ENCODE data around the gene CALU. TPM values are rescaled to one million over a fixed set of nuclear protein-coding genes. Genes with fewer than 3 reads are reported as not detected.

Gene CALU
- polyA plus RNA-seq, 1 experiment: 346 TPM

GRCh38 chr7:128804484-128804883, 65.3 kb downstream of the CALU start:
- H3K27me3 ChIP-seq (ENCODE audit: control insufficient read depth, insufficient read depth, low read length): no peaks in the 10 kb centered on the region
- TF ChIP-seq, protein P1, sequence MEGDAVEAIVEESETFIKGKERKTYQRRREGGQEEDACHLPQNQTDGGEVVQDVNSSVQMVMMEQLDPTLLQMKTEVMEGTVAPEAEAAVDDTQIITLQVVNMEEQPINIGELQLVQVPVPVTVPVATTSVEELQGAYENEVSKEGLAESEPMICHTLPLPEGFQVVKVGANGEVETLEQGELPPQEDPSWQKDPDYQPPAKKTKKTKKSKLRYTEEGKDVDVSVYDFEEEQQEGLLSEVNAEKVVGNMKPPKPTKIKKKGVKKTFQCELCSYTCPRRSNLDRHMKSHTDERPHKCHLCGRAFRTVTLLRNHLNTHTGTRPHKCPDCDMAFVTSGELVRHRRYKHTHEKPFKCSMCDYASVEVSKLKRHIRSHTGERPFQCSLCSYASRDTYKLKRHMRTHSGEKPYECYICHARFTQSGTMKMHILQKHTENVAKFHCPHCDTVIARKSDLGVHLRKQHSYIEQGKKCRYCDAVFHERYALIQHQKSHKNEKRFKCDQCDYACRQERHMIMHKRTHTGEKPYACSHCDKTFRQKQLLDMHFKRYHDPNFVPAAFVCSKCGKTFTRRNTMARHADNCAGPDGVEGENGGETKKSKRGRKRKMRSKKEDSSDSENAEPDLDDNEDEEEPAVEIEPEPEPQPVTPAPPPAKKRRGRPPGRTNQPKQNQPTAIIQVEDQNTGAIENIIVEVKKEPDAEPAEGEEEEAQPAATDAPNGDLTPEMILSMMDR (IDR thresholded peaks at IDR 0.05; ENCODE audit: insufficient read depth, low read depth, low read length): no peak
- no peak overlapping the region for H3K4me3 ChIP-seq (ENCODE audit: low read depth, low read length)
- DNase-seq (ENCODE audit: low read depth): no peak
- ChIA-PET CTCF (interaction anchor here (1.6 to 1.7 kb wide), 2 partner anchors 10 to 19 kb away, joined by 4 to 5 read pairs; no protein-coding TSS in a partner anchor), POLR2A (no interaction called here)
- H3K36me3 ChIP-seq (ENCODE audit: control insufficient read depth, insufficient read depth, low read length): peaks cover 17% of the 10 kb centered on the region

DNA sequence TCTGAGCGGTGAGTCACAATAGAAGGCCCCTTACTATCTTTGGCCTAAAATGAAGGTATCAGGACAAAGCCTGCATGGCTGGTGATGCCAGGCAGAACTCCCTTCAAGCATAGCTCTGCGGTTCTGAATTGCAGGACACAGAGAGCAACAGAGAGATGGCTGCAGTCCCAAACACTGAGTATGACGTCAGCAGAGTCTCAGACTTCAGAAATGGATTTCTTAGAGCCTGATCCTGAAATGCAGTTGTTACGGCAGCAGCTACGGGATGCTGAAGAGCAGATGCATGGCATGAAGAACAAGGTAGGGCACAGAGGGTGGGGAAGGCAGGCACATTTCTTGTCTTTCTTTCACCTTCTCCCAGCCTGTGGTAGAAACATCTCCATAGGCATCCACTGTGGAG, 66.1 kb downstream of the CALU start:
- POLR2A ChIA-PET: no interaction called here
- TF ChIP-seq, protein P1 (IDR thresholded peaks at IDR 0.05; ENCODE audit: insufficient read depth, low read depth, low read length): no peak
- no peak for DNase-seq (ENCODE audit: low read depth)
- CTCF ChIA-PET: interaction anchor here (1.6 to 1.9 kb wide), 3 partner anchors 9 to 19 kb away, joined by 4 to 5 read pairs (median 5); no protein-coding TSS in a partner anchor
- H3K4me3 ChIP-seq (ENCODE audit: low read depth, low read length): no peak overlapping the region
- peaks cover 17% of the 10 kb centered on the region for H3K36me3 ChIP-seq (ENCODE audit: control insufficient read depth, insufficient read depth, low read length)
- no peaks in the 10 kb centered on the region for H3K27me3 ChIP-seq (ENCODE audit: control insufficient read depth, insufficient read depth, low read length)

DNA sequence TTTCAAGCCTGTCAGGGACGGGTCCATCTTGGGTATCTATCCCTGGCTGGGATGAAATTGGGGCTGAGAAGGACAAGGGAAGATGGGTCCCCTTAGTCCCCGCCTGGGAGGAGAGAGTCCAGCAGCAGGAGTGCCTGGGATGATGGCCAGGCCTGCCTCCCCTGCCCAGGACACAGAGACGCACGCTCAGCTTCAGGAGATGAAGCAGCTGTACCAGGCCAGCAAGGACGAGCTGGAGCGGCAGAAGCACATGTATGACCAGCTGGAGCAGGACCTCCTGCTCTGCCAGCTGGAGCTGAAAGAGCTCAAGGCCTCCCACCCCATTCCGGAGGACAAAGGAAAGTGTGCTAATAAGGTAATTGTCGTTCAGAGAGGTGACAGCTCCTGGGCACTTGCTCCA, 68.0 kb downstream of the CALU start:
- H3K36me3 ChIP-seq (ENCODE audit: control insufficient read depth, insufficient read depth, low read length): peaks cover 13% of the 10 kb centered on the region
- H3K4me3 ChIP-seq (ENCODE audit: low read depth, low read length): no peak overlapping the region
- ChIA-PET POLR2A (no interaction called here), CTCF (interaction anchor here (0.5 to 1.2 kb wide), 3 partner anchors 9 to 52 kb away, joined by 3 to 4 read pairs (median 3); no protein-coding TSS in a partner anchor)
- TF ChIP-seq, protein P1 (IDR thresholded peaks at IDR 0.05; ENCODE audit: insufficient read depth, low read depth, low read length): no peak
- DNase-seq (ENCODE audit: low read depth): no peak
- no peaks in the 10 kb centered on the region for H3K27me3 ChIP-seq (ENCODE audit: control insufficient read depth, insufficient read depth, low read length)

DNA sequence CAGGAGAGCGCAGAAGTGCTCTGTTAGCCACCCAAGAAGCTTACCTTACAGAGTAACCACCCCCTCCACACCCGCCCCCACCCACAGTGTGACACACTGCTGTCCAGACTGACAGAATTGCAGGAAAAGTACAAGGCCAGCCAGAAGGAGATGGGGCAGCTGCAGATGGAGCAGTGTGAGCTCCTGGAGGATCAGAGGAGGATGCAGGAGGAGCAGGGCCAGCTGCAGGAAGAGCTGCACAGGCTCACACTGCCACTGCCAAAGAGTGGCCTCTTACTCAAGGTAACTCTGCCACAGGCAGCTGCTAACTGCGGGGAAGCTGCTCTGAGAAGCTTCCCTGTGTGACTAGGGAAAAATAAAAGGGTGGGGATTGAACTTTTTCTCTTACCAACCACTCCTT, 70.2 kb downstream of the CALU start:
- Histone ChIP-seq H3K27me3 (ENCODE audit: control insufficient read depth, insufficient read depth, low read length) (no peaks in the 10 kb centered on the region), H3K36me3 (ENCODE audit: control insufficient read depth, insufficient read depth, low read length) (peaks cover 13% of the 10 kb centered on the region), H3K4me3 (ENCODE audit: low read depth, low read length) (no peak overlapping the region)
- TF ChIP-seq, protein P1 (IDR thresholded peaks at IDR 0.05; ENCODE audit: insufficient read depth, low read depth, low read length): no peak
- DNase-seq (ENCODE audit: low read depth): no peak
- ChIA-PET POLR2A (no interaction called here), CTCF (interaction anchor here (1.4 to 1.7 kb wide), 2 partner anchors 13 to 14 kb away, joined by 3 to 4 read pairs; no protein-coding TSS in a partner anchor)

DNA sequence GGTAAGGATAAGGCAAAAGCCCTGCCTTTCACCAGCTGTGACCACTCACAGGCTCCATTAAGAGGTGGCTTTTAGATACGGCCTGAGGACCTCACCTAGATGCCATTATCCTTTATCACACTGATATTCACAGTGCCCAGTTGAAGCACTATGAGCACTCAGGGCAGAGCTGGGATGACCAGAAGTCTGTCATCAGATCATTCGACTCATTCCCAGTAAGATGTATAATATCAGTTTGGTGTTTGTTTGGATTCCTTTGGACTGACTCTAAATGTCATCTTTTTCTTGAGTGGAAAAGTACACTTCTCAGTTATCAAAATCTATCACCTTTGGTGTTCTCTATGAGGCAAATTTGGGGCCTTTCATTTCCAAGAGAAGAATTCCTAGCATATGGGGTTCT, 71.3 kb downstream of the CALU start:
- Histone ChIP-seq H3K27me3 (ENCODE audit: control insufficient read depth, insufficient read depth, low read length) (no peaks in the 10 kb centered on the region), H3K4me3 (ENCODE audit: low read depth, low read length) (no peak overlapping the region), H3K36me3 (ENCODE audit: control insufficient read depth, insufficient read depth, low read length) (peaks cover 9% of the 10 kb centered on the region)
- CTCF ChIA-PET: interaction anchor here (1.4 to 1.7 kb wide), 3 partner anchors 12 to 15 kb away, joined by 3 to 4 read pairs (median 3); no protein-coding TSS in a partner anchor
- no peak for DNase-seq (ENCODE audit: low read depth)
- TF ChIP-seq, protein P1 (IDR thresholded peaks at IDR 0.05; ENCODE audit: insufficient read depth, low read depth, low read length): no peak
- POLR2A ChIA-PET: no interaction called here
